GM12891 (cell line): ENCODE results near the gene FBXO24.

Experiments
- PAX5 ChIP-seq: IDR thresholded peaks from 2 replicates; pipeline ENCODE4 v1.6.1; 2011; ENCODE audit warnings: low read length, moderate library complexity, mild to moderate bottlenecking; ENCODE audit not compliant: insufficient read depth, severe bottlenecking
- POLR2A ChIP-seq: IDR thresholded peaks from 2 replicates; pipeline ENCODE4 v1.6.1; 2011; ENCODE audit warnings: low read depth, low read length, control low read depth
- POLR2AphosphoS5 ChIP-seq: IDR thresholded peaks from 2 replicates; pipeline ENCODE4 v1.6.1; 2011; ENCODE audit warnings: low read depth, low read length, control low read depth
- SPI1 ChIP-seq: IDR thresholded peaks from 2 replicates; pipeline ENCODE4 v1.6.1; 2011; ENCODE audit warnings: low read depth, low read length, control low read depth
- TAF1 ChIP-seq: IDR thresholded peaks from 2 replicates; pipeline ENCODE4 v1.6.1; 2011; ENCODE audit warnings: low read depth, low read length, control low read depth

GRCh38 chr7:100576384-100576993 is 9.6 kb upstream of the FBXO24 start:
- TF ChIP-seq POLR2AphosphoS5, result no peak
- no peak for TF ChIP-seq POLR2A
- TF ChIP-seq TAF1, result no peak
- no peak for TF ChIP-seq SPI1
- no peak for TF ChIP-seq PAX5
